ENCODE measurements around the gene FAM156B.
"Not testable (repeated sequence)": the region's sequence is repeated elsewhere in the genome, so short reads cannot be mapped to it uniquely, and the experiment has no call there.

Gene FAM156B

DNA sequence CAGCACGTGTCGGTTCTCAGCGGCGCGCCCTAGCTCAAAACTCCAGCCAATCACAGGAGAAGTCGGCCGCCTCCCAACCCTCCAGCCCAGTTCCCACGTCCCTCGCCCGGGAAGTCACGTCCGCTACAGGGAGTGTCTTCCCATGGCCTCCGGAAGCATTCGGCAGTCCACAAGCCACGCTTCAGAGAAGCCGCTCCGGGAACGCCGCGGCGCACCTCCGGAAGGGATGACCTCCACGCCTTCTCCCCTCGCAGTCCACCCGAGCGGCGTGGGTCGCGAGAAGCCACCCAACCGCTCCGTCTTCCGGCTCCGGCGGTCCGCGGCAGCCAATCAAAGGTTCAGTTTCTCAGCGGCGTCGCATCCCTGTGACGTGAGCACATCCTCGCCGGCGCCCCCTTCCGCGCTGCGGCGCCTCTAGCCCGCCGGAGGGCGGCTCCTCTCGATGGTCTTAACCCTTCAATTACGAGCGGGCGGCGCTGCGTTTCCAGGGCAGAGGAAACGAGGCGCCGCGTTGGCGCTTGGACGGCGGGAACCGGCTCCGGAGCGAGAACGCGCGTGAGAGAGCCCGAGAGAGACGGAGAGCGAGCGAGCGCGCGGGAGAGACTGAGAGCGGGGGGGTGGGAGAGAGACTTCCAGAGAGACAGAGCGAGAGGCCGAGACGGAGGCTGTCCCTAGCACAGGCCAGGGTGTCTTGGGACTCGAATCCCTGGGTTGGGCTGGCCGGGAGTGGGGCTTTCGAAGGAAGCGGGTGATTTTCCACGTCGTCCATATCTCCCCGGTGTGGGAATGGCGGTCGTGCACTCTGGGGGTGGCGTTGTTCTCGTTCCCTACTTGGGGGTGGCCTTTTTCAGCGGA lies at the start of gene FAM156B:
Gene FAM156B (plus strand): TSS at position 476 of the 855 bp plus-strand sequence. CDS start 9,896 bp downstream, outside the sequence.
- DNase-seq (ENCODE audit: low spot score), result not testable (repeated sequence)

DNA sequence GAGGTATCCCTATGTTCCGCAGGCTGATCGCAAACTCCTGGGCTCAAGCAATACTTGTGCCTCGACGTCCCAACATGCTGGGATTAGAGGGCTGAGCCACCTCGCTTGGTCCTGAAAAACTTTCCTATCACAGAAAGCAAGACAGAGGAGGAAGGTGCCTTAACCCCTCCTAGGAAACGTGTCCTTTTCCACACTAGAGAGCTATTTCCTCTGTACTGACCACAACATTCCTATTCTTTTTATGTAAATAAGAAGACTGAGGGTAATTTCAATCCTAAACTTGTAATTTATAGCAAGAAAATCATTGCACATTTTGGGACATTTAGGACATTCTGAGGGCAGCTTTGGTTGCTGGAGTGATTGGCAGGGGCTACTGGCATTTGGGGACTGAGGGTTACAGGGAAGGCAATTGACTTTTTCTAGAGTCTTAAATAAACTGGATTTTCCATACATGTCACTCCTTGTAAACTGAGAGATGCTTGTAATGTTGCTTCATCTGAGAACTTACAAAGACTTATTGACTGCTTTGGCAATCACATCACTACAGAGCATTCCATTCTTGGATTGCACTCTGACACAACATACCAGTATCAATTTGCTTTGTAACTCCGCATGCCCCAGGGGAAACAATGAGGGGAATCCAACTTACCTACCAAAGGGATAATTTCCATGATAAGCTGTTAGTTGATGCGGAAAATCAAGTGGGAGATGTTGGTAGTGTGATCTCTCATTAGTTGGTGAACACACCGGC lies 44.8 kb upstream of the FAM156B start:
- DNase-seq (ENCODE audit: low spot score), result peak; percentile 6

DNA sequence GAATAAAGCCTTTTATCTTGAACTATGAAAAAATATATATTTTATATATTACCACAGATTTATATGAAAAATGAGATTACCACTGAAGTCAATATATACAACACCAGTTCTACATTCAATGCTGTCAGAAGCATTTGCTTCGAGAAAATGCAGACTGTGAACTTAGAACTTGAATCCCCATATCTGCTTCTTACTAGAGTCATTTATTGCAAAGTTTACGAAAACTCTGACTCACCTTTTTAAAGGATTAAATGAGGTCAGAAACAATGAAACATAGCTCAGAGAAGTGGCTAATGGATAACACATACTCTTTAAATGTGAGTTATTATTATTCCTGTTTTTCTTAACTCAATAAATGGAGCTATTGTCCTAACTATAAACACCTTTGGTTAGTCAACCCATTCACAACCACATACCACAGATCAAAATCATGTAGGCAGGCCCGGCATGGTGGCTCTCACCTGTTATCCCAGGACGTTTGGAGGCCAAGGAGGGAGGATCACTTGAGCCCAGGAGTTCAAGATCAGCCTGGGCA lies 40.1 kb upstream of the FAM156B start:
- not testable (repeated sequence) for DNase-seq (ENCODE audit: low spot score)

- no peak for DNase-seq (ENCODE audit: low spot score)
Measured at GRCh38 chrX:52865343-52865998, 31.7 kb upstream of the FAM156B start.

- no peak for DNase-seq (ENCODE audit: low spot score)
Measured at GRCh38 chrX:52867610-52868348, 29.4 kb upstream of the FAM156B start, which contains the start of gene XAGE3. Gene XAGE3, minus strand, starts transcription at chrX:52868083. Its CDS starts 950 bp downstream, at chrX:52867133.

- DNase-seq (ENCODE audit: low spot score), result no peak
Measured at GRCh38 chrX:52870046-52870445, 27.1 kb upstream of the FAM156B start.

- not testable (repeated sequence) for DNase-seq (ENCODE audit: low spot score)
Measured at GRCh38 chrX:52873825-52874224, 23.3 kb upstream of the FAM156B start.

DNA sequence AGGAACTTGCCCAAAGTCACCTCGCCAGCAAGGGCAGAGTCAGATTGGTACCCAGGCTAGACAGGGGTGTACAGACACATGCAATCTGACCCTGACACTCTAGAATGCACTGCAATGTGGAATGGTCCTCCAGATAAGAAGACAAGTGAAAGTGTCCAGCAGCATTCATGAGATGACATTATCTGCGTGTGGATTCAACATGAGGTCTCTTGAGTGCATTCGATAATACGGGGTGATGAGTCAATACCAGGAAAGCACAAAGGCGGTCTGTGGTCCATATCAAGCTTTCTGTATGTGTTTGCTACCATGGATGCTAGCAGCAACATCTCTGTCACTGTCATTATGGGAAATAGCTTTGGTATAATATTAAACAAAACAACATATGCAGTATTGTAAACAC lies 22.5 kb upstream of the FAM156B start:
- no peak for DNase-seq (ENCODE audit: low spot score)

GRCh38 chrX:52875436-52875835 lies 21.7 kb upstream of the FAM156B start:
- not testable (repeated sequence) for DNase-seq (ENCODE audit: low spot score)

DNA sequence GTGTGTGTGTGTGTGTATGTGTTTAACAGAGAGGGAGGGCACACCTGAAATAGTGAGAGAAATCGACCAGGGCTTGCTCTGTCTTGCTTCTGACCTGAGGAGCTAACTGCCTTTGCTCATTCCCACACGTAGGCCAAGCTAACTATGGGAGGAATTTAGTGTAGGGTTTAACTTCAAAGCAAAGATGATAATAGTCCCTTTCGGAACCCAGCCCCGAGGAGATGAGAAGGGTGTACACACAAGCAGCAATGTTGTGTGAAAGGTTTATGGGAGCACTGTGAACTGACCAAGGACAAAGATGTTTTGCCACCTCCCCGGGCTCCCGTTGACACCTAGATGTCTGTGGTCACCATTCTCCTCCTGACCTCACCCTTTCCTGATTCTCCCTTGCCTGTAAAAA lies 20.7 kb upstream of the FAM156B start:
- peak; percentile 19 for DNase-seq (ENCODE audit: low spot score)

DNA sequence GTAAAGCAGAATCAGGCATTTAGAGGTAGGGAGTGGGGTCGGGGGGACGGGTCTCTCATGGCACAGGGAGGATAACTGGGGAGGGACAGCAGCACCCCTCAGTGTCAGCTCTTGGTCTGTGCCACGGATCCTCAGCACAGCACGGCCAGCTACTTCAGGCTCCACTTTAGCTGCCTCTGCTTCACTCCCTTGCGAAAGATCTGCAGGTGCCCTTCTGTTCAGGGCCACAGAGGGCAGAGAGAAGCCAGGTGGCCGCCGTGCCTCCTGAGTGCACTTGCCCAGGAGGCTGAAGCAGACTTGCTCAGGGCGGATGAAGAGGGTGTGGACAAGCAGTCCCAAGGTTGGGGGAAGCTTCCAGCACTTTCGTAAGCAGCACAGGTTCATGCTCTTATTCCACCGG lies 9.7 kb upstream of the FAM156B start:
- not testable (repeated sequence) for DNase-seq (ENCODE audit: low spot score)

GRCh38 chrX:52888090-52888489 lies 9.0 kb upstream of the FAM156B start:
- DNase-seq (ENCODE audit: low spot score), result not testable (repeated sequence)

- not testable (repeated sequence) for DNase-seq (ENCODE audit: low spot score)
Measured at GRCh38 chrX:52896438-52896837, 692 bp upstream of the FAM156B start.

GRCh38 chrX:52905531-52905930 lies 8.4 kb downstream of the FAM156B start:
- DNase-seq (ENCODE audit: low spot score), result not testable (repeated sequence)

- DNase-seq (ENCODE audit: low spot score), result not testable (repeated sequence)
Measured at GRCh38 chrX:52906072-52906471, 8.9 kb downstream of the FAM156B start.

GRCh38 chrX:52907137-52907536 lies 10.0 kb downstream of the FAM156B start:
- not testable (repeated sequence) for DNase-seq (ENCODE audit: low spot score)

GRCh38 chrX:52907900-52908299 lies 10.8 kb downstream of the FAM156B start:
- not testable (repeated sequence) for DNase-seq (ENCODE audit: low spot score)

GRCh38 chrX:52909313-52909969 lies 12.3 kb downstream of the FAM156B start:
- DNase-seq (ENCODE audit: low spot score), result not testable (repeated sequence)

DNA sequence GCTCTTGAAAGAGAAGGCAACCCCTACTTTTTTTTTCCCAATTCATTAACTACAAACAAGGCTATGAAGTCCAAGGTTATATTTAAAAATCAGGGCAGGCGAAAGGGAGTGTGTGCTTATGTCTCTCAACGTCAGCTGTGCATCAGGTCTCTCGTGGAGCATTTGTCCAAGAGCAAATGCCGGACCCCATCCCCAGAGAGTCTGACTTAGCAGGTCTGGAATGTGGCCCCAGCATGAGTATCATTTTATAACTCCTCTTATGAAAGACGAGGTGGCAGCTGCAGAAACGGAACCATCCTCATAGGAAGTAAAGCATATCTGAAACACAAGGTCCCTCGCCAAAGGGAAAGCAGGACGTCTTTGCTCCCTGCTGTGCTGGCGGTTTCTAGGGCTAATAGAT lies 16.6 kb downstream of the FAM156B start:
- DNase-seq (ENCODE audit: low spot score), result not testable (repeated sequence)

GRCh38 chrX:52914704-52915103 lies 17.6 kb downstream of the FAM156B start:
- DNase-seq (ENCODE audit: low spot score), result not testable (repeated sequence)

DNA sequence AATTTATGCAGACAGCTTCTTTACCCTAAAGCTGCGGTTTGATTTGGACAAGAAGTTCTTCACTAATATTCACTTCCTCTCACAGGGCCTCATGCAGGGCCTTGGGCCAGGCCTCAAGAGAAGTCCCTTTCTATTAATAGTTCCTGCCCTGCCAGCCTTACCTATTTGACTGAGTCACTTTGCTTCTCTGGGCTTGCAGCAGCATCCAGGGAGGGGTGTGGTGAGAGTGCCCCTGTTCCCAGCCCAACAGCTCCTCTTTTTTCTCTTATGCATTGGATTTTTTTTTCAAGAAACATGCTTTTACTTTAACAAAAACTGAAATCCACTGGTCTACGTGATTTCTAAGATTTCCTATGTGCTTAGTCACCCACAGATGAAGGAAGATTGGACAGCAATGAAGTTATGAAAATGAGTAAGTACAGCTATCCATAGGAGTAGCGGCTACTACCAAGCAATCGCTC lies 26.7 kb downstream of the FAM156B start:
- DNase-seq (ENCODE audit: low spot score), result peak; percentile 17

Measured in SW480 (cell line).